ENCODE measurements around the gene MRPL17.

MRPL17 gene

DNA sequence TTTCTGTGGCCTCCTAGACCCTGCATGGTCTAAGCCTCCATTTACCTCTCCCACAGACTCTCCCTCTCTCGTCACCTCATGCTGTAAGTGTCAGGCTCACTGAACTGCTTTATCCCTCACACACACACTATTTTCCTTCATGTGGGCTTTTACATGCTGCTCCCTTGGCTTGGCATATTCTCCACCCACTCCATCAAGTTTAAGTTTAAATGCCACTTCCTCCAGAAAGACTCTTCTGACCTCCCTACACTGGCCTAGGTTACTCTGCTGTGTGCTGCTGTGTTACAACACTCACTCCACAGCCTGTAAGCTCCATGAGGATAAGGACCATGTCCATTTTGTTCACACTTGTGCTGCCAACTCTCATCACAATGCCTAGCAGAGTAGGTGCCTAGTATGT lies 30.0 kb downstream of the MRPL17 start:
- DNase-seq: no peak

DNA sequence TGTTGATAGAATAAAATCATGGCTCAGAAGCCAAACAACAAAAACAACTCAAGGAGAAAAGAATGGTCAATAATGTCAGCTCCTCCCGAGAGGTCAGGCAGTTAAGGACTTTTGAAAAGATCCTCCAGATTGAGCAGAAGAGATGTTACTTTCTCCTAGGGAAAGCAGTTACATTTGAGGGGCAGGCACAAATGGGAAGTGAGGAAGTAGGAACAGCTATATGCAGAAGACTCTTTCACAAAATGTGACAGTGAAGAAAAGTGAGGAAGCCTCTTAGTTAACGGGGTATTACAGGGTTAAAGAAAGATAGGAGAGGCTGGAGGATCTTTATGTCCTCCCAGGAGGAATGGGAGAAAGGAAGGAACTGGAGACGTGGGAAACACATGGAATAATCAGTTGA lies 31.0 kb downstream of the MRPL17 start:
- DNase-seq: no peak

DNA sequence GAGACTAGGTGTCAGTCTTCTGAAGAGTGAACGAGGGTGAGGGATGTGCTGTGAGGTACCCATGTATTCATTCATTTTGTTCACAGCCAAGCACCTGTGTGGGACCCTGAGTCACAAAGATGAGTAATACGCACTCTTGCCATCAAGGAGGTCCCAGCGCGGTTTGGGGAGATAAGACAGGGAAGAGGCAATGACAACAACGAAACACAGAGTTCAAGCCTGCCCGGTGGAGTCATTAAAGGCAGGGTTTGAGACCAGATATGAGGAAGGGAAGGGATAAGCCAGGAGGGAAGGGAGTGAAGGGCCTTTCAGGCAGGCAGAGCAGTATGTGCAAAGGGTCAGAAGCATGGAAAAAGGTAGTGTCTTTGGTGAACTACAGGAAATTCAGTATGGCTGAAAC lies 32.2 kb downstream of the MRPL17 start:
- DNase-seq: no peak

DNA sequence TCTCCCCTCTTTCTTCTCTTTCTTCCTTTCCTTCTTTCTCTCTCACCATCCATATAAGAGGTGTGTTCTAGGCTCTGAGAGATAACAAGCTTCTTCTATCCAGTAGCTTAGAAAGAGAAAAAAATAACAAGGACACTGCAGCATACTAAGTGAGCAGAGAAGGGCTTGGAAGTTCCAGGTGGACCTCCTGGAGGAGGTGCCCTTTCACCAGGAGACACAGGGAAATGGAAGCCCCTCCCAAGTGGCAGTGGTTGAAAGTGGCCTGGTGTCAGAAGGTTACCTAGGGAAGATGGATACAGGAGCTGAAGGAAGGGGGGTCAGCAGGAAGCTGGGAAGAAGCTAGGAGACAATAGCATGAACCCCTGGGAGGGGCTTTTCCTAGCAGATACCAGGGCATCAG lies 33.0 kb downstream of the MRPL17 start:
- no peak for DNase-seq

DNA sequence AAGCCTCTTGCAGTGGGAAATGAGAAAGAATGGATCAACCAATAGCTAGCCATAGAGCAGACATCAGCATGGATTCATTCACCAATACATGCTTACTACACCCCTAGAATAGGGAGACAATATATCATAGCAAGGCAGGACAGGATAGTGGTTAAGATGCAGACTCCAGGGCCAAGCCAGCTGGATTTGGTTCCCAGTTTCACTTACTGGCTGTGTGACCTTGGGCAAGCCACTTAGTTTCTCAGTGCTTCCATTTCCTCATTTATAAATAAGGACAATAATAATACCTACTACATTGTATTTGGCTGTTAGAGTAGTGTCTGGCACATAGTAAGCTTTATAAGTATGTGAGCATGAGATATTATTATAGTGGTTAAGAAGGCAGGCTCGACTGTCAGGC lies 34.6 kb downstream of the MRPL17 start:
- DNase-seq: no peak

DNA sequence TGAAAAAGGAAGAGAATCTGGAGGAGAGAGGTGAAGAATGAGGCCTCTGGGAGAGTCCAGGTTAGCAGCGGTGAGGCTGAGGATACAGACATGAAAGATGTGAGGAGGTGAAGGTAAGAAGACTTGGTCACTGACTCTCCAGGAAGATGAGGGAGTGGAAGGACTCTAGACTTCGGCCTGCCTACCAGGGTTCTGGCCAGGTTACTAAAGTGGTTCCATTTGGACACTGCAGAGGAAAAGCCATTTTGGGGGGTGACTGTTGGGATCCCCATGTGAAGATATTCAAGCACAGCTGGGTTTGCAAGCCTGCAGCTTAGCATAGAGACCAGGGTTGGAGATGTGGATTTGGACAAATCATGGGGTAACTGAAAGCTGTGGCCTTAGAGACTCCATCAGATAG lies 35.3 kb downstream of the MRPL17 start:
- DNase-seq: no peak

DNA sequence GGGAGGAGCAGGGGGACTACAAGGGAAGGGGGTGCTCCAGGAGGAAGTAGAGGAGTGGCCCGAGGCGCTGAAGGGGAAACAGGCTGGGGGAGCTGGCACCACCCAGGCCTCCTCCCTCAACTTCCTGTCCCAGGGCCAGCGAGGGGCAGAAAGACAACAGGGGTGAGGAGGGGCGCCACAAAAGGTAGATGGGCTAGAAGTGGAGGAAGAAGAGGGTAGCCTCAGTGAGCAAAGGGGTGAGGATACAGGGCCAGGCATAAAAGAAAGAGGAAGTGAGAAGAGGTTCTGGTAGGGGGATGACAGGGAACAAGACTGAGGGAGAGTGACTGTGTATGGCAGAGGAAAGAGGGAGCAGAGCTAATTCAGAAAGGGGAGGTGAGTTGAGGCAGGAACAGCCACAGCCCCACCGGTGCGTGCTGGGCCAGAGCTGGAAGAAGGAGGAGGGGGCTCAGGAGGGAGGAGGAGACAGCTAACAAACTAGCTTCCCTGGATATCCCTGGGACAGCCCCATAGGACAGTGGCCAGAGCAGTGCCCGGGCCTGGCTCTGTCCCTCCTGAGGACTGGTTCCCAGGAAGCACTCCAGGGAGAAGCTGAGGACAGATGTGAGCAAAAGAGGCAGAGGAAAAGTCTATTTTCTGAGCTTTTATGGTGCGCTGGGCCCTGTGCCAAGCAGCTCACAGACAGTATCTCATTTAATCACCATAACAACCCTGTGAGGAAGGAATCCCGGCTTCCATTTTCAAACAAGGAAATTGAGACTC lies 36.0 kb downstream of the MRPL17 start:
- no peak for DNase-seq

DNA sequence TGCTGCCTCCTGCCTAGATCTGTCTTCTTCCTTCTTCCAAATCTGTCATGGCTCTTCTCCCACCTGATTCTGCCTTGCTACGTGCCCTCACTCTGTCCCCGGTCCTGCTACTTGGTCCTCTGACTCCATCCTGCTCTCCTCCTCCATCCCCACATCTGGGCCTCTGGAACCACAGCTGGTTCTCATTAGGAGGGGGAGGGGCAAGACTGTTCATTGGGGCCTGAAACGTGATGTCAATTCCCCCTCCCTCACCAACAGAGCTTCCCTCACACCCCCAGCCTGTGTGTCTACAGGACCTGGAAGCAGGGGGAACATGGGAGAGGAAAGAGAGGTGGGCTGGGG lies 36.6 kb downstream of the MRPL17 start:
- DNase-seq: no peak

DNA sequence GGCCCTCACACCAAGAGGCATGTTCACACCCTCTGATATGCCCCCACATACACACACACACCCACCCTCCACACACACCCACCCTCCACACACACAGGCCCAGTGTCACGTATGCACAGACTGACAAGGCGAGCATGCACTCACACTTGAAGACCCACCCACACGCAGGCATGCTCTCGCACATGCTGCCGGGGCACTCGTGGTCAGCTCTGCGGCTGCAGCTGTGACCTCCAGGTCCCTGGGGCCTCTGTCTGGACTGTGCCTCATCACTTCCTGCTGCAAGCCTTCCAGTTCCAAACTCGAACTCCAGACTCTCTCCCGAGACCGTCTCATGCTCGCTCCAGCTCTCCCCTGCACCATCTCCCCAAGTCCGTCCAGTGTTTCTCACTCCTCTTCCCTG lies 37.1 kb downstream of the MRPL17 start:
- DNase-seq: no peak

DNA sequence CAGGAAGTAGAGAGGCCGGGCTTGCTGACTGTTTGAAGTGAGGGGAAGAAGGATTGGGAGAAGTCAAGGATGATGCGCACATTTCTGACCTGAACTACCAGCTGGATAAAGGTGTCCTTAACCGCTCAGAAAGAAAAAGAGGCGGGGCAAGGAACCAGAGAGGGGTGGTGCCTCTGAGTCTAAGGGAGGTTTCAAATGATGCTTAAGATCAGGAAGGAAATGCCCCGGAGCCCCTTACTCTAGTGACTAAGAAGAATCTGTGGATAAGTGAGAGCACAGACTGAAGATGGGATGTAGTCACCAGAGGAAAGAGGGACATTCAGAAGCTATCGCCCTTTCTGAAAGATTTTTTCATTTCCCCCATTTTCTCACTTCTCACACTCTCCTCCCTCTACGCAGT lies 40.2 kb downstream of the MRPL17 start:
- no peak for DNase-seq

DNA sequence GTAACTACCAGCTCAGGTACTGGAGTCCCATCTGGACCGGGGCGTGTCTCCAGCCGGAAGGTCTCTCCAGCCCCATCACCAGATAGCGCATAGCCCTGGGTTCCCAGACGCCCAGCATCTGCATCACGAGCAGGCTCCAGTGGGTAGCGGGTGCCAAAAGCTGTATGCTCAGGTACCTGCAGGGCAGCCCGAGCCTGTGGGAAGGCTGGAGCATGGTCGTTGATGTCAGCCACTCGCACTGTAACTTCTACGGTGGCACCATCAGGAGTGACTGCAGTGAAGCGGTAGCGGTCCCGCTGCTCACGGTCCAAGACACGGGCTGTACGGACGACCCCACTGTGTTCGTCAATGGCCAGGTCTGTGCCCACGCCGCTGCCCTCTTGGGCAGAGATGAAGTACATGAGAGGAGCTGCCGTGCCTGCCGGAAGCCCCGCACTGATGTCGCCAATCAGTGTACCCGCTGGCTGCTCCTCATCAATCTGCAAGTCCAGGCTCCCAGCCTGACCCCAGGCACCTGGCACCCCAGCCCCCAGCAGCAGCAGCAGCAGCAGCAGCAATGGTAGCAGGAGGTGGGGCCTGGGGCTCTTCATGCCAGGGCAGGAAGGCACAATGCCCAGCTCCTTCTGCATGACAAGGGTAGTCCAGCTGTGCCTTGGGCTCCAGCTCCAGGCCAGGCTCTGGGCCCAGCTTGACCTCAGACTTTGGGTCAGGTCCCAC lies 42.0 kb downstream of the MRPL17 start:
- DNase-seq: no peak

DNA sequence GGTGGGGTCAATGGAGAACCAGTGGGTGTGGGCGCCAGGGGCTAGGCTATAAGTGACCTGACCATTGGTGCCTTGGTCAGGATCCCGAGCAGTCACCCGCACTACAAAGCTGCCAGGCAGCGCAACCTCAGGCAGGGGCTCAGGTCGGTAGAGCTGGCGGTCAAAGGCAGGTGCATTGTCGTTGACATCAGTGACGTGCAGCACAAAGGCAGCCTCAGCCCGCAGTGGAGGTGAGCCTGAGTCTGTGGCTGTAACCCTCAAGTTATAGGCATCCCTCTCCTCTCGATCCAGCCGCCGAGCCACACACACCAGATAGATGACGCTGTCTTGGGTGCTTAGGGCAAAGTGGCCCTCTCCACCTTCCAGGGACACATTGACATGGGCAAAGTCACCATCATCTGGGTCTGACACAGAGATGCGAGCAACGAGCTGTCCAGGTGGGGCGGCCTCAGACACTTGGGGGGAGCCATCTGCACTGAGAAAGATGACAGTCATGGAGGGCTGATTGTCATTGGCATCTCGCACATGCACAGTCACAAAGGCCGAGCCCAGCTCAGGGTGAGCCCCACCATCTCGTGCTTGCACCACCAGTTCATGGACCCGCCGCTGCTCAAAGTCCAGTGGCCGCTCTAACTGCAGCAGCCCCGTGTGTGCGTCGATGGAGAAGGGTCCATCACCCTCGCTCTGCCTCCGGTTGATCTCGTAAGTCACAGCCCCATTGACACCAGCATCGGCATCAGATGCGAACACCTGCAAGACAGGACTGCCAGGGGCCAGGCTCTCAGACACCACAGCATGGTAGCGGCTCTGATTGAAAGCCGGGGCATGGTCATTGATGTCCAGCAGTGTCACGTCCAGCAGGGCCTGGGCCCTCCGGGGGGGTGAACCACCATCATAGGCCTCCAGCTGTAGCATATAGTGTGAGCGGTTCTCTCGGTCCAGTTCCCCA lies 42.8 kb downstream of the MRPL17 start:
- no peak for DNase-seq

DNA sequence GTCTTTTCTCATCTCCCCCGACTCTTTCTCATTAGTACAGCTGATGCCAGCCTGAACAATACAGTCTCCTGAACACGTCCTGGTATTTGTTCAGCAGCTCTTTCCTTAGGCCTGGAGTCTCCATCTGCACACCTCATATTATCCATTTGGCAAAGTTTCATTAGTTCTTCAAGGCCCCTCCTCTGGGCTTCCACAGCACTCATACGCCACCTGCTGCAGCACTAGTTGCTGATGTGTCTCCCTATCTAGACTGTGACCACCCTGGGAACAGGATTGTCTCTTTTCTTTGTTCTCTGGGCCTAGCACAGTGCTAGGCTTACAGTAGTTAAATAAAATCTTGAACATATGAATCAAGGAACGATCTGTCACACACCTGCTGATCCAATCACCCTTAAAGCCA lies 44.7 kb downstream of the MRPL17 start:
- no peak for DNase-seq

DNA sequence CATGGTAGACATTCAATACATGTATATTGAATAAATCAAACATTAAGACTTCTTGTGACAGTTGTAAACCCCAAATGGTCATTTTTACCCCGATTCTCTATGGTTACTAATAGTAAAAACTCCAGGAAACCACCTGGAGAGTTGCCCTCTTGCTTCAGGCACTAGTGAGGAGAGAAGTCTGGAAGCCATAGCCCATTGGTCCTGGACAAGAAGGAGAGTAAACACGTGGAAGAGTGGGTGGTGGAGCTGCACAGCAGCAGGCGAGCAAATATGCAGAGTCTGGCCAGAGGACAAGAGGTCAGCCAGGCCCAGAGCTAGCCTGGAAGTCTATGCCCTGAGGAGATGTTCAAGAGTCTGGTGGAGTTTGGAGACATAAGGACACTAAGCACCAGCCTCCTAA lies 45.3 kb downstream of the MRPL17 start:
- no peak for DNase-seq

DNA sequence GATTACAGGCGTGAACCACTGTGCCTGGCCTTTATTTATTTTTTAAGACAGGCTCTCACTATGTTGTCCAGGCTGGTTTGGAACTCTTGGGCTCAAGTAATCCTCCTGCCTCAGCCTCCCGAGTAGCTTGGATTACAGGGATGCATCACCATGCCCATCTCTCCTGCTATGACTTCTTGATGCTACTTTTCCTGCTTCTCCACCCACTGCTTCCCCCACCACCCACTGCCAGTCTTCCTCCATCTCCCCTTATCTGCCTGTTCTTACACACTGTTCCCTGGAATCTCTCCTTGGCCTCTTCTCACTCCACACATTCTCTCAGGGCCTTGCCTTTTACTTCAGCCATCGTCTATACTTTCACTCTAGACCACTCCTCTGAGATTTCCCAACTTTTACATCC lies 46.7 kb downstream of the MRPL17 start:
- no peak for DNase-seq

DNA sequence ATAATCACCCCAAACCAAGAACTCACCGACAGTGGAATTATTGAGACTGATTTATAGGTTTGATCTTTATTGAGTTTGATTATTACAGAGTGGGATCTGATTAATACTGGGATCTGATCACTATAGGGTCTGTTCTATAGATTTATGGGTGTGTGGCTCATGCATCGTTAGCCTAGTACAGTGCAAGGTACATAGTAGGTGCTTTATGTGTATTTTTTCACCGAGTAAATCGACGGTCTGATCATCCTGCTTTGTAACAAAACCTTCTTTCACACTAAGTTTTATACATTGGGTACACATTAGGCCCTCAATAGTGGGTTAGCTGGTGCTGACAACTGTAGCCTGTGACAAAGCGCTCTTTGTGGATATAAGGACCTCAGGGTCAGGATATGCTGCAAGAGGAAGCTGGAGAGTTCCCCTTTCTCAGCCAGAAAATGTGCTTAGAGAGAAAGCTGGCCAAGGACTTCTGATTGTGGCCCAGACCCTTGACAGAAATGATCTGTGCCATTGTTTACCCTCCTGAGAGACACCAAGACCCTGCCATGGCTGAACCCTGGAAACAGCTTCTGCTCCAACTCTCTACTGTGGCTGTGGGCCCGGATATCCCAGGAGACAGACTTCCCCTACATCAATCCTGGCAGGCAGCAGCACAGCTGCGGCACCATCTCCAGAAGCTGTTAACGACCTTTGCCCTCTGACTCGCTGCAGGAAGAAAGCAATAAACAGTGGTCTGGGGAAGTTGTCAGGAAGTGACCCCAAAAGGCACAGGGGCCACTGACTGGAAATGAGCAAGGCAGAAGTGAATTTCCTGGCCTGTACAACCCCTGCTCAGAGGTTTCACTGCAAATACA lies 47.8 kb downstream of the MRPL17 start:
- DNase-seq: no peak

DNA sequence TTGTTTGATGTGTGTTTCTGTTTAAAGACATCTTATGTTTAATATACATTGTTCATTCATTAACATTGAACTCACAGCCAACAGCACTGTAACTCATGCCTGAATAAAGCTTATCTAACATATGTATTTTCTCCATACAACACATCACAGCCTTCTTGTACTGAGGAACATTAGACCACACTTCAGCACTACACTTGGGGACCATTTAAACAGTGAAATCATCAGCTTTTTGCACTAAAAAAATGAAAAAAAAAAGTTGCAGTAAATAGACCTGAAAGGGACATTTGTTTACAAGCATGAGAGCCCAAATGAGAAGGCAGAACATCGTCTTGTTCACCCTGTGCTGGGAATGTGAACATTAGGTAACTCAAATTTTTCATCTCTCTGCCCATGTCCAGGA lies 48.6 kb downstream of the MRPL17 start:
- DNase-seq: no peak

DNA sequence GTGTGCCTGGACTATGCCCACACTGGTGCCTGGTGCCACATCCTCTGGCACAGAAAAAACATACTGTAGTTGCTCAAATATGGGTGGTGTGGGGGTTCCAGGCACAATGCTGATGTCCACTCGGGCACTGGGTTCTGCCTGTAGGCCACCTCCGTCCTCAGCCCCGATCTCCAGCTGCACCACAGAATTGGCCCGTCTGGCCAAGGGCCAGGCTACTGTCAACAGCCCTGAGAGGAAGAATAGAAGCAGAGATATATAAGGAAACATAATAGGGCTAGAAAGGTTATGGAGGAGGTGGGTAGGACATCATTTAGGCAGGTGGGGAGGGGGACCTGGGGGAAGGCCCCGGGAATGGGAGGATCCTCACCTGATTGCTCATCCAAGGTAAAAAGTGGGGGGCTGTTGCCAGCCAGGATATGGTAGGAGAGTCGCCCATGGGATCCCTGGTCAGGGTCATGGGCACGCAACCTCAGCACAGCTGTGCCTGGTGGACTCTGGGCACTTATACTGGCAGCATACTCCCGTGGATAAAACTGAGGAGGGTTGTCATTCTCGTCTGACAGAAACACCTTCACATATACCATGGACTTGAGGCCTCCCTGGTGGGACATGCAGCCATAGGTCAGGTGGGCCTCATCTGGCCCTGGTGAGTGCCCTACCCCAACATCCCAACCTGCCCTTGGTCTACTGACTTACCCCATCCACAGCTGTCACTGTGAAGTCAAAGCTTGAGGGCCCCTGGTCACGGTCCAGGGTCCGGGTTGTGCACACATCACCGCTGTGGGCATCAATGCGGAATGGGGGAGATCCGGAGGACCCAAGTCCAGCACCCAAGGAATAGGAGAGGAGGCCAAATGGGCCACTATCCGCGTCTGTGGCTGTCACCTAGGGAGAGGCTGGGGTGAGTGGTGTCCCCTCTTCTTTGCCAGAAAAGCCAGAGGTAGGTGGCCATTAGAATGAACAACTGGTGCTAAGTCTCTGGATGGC lies 49.4 kb downstream of the MRPL17 start:
- DNase-seq: no peak

DNA sequence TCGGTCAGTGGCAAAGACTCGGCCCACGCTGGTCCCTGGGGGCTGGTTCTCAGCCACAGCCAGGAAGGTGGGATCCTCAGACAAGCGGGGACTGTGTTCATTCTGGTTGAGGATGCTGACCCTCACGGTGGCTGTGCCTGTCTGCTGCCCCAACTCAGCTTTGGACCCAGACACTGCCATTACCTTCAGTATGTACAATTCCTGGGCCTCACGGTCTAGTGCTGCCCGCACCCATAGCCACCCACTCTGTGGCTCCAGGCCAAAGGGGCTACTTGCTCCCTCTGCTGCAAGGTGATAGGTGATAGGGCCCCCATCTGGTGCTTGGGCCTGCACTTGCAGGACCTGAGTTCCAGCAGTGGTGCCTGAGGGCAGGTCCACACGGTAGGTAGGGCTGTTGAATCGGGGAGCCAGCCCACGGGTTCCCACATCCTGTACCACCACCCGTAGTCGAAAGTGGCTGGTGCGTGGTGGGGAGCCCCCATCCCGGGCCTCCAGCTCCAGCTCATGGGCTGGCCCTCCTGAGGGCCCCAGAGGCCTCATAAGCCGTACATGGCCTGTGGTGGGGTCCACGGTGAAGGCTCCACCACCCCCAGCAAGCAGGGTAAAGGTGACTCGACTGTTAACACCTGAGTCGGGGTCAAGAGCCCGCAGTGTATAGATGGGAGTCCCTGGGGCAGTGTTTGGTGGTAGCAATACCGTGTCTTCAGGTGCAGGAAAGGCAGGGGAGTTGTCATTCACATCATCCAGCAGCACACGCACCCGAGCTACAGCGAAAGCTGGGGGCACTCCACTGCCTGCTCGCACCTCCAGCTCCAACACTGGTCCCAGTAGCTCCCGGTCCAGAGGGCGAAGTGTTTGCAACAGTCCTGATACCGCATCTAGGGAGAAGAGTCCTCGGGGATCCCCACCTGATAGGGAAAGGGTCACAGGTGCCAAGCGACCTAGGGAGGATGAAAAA lies 50.7 kb downstream of the MRPL17 start:
- DNase-seq: no peak

DNA sequence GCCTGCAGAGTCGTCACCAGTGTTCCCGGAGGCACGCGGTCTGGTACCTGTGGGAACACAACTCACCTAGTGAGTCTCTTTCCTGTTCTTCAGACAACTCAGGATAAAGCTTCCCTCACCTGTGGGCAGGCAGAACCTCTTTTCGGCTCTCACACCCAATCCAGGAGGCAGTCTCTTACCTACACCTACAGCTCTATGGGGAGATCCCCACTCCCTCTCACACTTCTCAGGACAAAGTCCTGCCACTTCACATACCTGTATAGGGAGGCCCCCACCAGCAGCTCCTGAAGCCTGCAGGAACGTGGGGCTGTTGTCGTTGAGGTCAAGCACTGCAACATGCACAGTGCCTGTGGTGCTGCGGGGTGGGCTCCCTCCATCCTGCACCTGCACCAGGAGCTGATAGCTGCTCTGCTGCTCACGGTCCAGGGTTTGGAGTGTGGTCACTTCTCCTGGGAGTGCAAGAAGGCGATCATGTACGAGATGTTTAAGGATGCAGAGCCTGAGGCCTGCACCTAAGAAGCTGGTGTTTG lies 51.7 kb downstream of the MRPL17 start:
- no peak for DNase-seq
